ENCODE measurements around the gene CNTNAP2. TPM values are rescaled to one million over a fixed set of nuclear protein-coding genes. Genes with fewer than 3 reads are reported as not detected.

CNTNAP2 gene
- total and polyA plus RNA-seq, 2 of the 13 experiments (the other 11 are each of a cell fraction or from before 2014, with no cell fraction given): 0.40 to 0.42 TPM

DNA sequence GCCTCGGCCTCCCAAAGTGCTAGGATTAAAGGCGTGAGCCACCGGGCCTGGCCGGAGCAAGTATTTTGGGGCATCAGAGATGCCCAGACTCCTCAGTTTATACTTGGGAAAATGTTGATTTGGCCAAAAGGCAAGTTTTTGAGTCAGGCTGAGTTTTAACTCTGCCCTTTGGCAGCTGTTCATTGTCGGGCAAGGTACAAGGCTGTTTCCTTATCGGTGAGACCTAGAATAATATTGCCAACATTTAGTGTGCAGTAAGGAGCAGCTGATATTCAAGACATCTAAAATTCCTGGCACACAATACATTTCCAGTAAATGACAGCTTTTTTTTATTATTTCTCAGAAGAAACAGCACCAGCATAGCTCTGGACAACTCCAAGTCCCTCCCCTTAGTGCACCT is 2326.3 kb downstream of the CNTNAP2 start:
- TF ChIP-seq NR2F6 (IDR thresholded peaks at IDR 0.05) (no peak), NR2F6 (CRISPR knock-in tag; IDR thresholded peaks at IDR 0.05) (no peak), NKX3-1 (CRISPR knock-in tag; IDR thresholded peaks at IDR 0.05) (no peak), EEA1 (CRISPR knock-in tag; IDR thresholded peaks at IDR 0.05; ENCODE audit: borderline replicate concordance) (no peak), FIP1L1 (IDR thresholded peaks at IDR 0.05; ENCODE audit: borderline replicate concordance, insufficient read depth, low read depth, low read length) (no peak)
- TF ChIP-seq, protein P1, sequence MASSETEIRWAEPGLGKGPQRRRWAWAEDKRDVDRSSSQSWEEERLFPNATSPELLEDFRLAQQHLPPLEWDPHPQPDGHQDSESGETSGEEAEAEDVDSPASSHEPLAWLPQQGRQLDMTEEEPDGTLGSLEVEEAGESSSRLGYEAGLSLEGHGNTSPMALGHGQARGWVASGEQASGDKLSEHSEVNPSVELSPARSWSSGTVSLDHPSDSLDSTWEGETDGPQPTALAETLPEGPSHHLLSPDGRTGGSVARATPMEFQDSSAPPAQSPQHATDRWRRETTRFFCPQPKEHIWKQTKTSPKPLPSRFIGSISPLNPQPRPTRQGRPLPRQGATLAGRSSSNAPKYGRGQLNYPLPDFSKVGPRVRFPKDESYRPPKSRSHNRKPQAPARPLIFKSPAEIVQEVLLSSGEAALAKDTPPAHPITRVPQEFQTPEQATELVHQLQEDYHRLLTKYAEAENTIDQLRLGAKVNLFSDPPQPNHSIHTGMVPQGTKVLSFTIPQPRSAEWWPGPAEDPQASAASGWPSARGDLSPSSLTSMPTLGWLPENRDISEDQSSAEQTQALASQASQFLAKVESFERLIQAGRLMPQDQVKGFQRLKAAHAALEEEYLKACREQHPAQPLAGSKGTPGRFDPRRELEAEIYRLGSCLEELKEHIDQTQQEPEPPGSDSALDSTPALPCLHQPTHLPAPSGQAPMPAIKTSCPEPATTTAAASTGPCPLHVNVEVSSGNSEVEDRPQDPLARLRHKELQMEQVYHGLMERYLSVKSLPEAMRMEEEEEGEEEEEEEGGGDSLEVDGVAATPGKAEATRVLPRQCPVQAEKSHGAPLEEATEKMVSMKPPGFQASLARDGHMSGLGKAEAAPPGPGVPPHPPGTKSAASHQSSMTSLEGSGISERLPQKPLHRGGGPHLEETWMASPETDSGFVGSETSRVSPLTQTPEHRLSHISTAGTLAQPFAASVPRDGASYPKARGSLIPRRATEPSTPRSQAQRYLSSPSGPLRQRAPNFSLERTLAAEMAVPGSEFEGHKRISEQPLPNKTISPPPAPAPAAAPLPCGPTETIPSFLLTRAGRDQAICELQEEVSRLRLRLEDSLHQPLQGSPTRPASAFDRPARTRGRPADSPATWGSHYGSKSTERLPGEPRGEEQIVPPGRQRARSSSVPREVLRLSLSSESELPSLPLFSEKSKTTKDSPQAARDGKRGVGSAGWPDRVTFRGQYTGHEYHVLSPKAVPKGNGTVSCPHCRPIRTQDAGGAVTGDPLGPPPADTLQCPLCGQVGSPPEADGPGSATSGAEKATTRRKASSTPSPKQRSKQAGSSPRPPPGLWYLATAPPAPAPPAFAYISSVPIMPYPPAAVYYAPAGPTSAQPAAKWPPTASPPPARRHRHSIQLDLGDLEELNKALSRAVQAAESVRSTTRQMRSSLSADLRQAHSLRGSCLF (CRISPR knock-in tag; IDR thresholded peaks at IDR 0.05; ENCODE audit: borderline replicate concordance): no peak
- Histone ChIP-seq H3K9me3 (ENCODE audit: low read length) (peaks cover 15% of the 10 kb centered on the region), H3K27ac (ENCODE audit: extremely low read length, insufficient read depth, low read length) (no peak overlapping the region), H3K36me3 (replicated peaks in 1 of 2; ENCODE audit: control insufficient read depth in 1 of 2, insufficient read depth in 2 of 2, low read length in 2 of 2) (no peaks in the 10 kb centered on the region), H3K4me3 (replicated peaks in 1 of 3; ENCODE audit: insufficient read depth in 1 of 3, low read depth in 2 of 3, low read length in 3 of 3) (no peak overlapping the region), H3K79me2 (ENCODE audit: insufficient read depth, low read length) (no peaks in the 10 kb centered on the region), H3K9ac (ENCODE audit: insufficient read depth, low read depth, low read length) (no peak overlapping the region), H2AFZ (ENCODE audit: low read length) (no peak overlapping the region), H3K4me1 (ENCODE audit: insufficient read depth, low read length) (peaks cover 26% of the 10 kb centered on the region), H3K27me3 (ENCODE audit: control insufficient read depth in 1 of 2, insufficient read depth in 2 of 2, low read length in 2 of 2) (no peaks in the 10 kb centered on the region), H3K4me2 (ENCODE audit: low read depth, low read length) (no peak overlapping the region), H4K20me1 (ENCODE audit: insufficient read depth, low read length) (no peaks in the 10 kb centered on the region)
- in situ Hi-C loops (cut with HindIII; ENCODE audit: extremely low pct_ligation_motif_present, low pct_unique_long_range_greater_than_20kb) (no loop called here), intact Hi-C loops (cut with micrococcal nuclease; ENCODE audit: unreplicated experiment) (no loop called here)
- DNase-seq (ENCODE audit: low spot score): no peak
- no peak for ATAC-seq
- 68% methylated on average over 2 of the region's 6 CpGs for WGBS (ENCODE audit: low lambda C conversion rate)
- no peak for FAIRE-seq
- ChIA-PET POLR2A (no interaction called here), CTCF (ENCODE audit: low intra/inter-chr PET ratio, low total read pairs) (no interaction called here)
- BruUV-seq (replicated peaks): no TSS peak
